Measurements from ENCODE around the gene ATP2C2. TPM values are rescaled to one million over a fixed set of nuclear protein-coding genes. Genes with fewer than 3 reads are reported as not detected.

The ATP2C2 gene
- total RNA-seq, 1 experiment from 2014 or later = 20.3 TPM

- ATAC-seq (no peak), DNase-seq (ENCODE audit: low read depth, low spot score) (no peak)
- Histone ChIP-seq H4K20me1 (ENCODE audit: insufficient read depth) (no peaks in the 10 kb centered on the region), H3K27ac (ENCODE audit: low read depth, low read length) (no peak overlapping the region), H3K79me2 (ENCODE audit: insufficient read depth, low read length) (no peaks in the 10 kb centered on the region), H3K9ac (ENCODE audit: low read length) (no peak overlapping the region), H3K4me2 (ENCODE audit: low read length) (no peak overlapping the region), H3K4me3 (replicated peaks in 1 of 2; ENCODE audit: low read depth in 1 of 2, low read length in 2 of 2) (no peak overlapping the region), H3K4me1 (ENCODE audit: control insufficient read depth in 1 of 2, insufficient read depth in 2 of 2, low read length in 2 of 2) (no peaks in the 10 kb centered on the region), H3K9me2 (ENCODE audit: insufficient read depth) (no peaks in the 10 kb centered on the region), H3K36me3 (ENCODE audit: control insufficient read depth in 1 of 2, insufficient read depth in 2 of 2, low read length in 2 of 2) (peaks cover 41 to 65% of the 10 kb centered on the region in 2 experiments), H2AFZ (ENCODE audit: low read depth, low read length, poor library complexity, severe bottlenecking) (no peak overlapping the region), H3K9me3 (ENCODE audit: control insufficient read depth in 1 of 2, insufficient read depth in 1 of 2, low read depth in 1 of 2, low read length in 2 of 2) (no peaks in the 10 kb centered on the region), H3K27me3 (ENCODE audit: insufficient read depth, low read length) (no peaks in the 10 kb centered on the region)
- ChIA-PET CTCF (interaction anchor here (0.9 kb wide), 1 partner anchor 209 kb away, joined by 3 read pairs; no protein-coding TSS in a partner anchor), RAD21 (ENCODE audit: low non-redundant PET in 1 of 2, low total read pairs in 2 of 2, uncharacterized antibody in 2 of 2, unreplicated experiment in 2 of 2) (interaction anchor here in 1 of 2 experiments (1.5 kb wide), 1 partner anchor 210 kb away, joined by 3 read pairs; no protein-coding TSS in a partner anchor), POLR2A (no interaction called here)
- no peak for TF ChIP-seq FOSL1 (IDR thresholded peaks at IDR 0.05; ENCODE audit: low read depth)
- no peak for TF ChIP-seq SP1 (IDR thresholded peaks at IDR 0.05; ENCODE audit: low read depth)
- intact Hi-C loops (cut with micrococcal nuclease) = loop anchor here (10.0 kb wide), 1 partner anchor 302 kb away; the partner anchor contains the start of gene TAF1C
- BruUV-seq (replicated peaks) = no TSS peak
Measured at GRCh38 chr16:84486551-84487235, 118.4 kb downstream of the ATP2C2 start.

- intact Hi-C loops (cut with micrococcal nuclease) = loop anchor here (10.0 kb wide), 1 partner anchor 303 kb away; the partner anchor contains the start of gene TAF1C
- RAD21 ChIA-PET (ENCODE audit: low non-redundant PET in 1 of 2, low total read pairs in 2 of 2, uncharacterized antibody in 2 of 2, unreplicated experiment in 2 of 2) = no interaction called here
- no peak for TF ChIP-seq EZH2 (IDR thresholded peaks at IDR 0.05)
- no peak for TF ChIP-seq FOSL1 (IDR thresholded peaks at IDR 0.05; ENCODE audit: low read depth)
- TF ChIP-seq CEBPB (IDR thresholded peaks at IDR 0.05; ENCODE audit: low read depth) = no peak
- no peak for TF ChIP-seq POLR2A (IDR thresholded peaks at IDR 0.05; ENCODE audit: borderline replicate concordance, extremely low read depth, insufficient read depth, insufficient read length)
- no peak for TF ChIP-seq CTCF (IDR thresholded peaks at IDR 0.05 in 2 of 3, conservative IDR thresholded peaks at IDR 0.05 in 1 of 3; ENCODE audit: borderline replicate concordance in 1 of 3, insufficient read depth in 1 of 3, low read depth in 2 of 3, low read length in 2 of 3)
- TF ChIP-seq EZH2phosphoT487 (IDR thresholded peaks at IDR 0.05; ENCODE audit: borderline replicate concordance) = no peak
- TF ChIP-seq TCF7L2 (IDR thresholded peaks at IDR 0.05; ENCODE audit: borderline replicate concordance, extremely low read depth, insufficient read depth, insufficient read length) = no peak
- TF ChIP-seq RAD21 (IDR thresholded peaks at IDR 0.05; ENCODE audit: low read depth) = no peak
- TF ChIP-seq REST (IDR thresholded peaks at IDR 0.05; ENCODE audit: low read depth) = no peak
- no peak for TF ChIP-seq CBX3 (IDR thresholded peaks at IDR 0.05; ENCODE audit: low read depth)
Measured at GRCh38 chr16:84487358-84487757, 119.0 kb downstream of the ATP2C2 start.

More at GRCh38 chr16:84487358-84487757, 119.0 kb downstream of the ATP2C2 start:
- Histone ChIP-seq H3K27ac (ENCODE audit: low read depth, low read length) (no peak overlapping the region), H3K4me1 (ENCODE audit: control insufficient read depth in 1 of 2, insufficient read depth in 2 of 2, low read length in 2 of 2) (no peaks in the 10 kb centered on the region), H3K27me3 (ENCODE audit: insufficient read depth, low read length) (no peaks in the 10 kb centered on the region), H3K9ac (ENCODE audit: low read length) (no peak overlapping the region), H3K4me2 (ENCODE audit: low read length) (no peak overlapping the region), H3K9me3 (ENCODE audit: control insufficient read depth in 1 of 2, insufficient read depth in 1 of 2, low read depth in 1 of 2, low read length in 2 of 2) (no peaks in the 10 kb centered on the region), H3K4me3 (replicated peaks in 1 of 2; ENCODE audit: low read depth in 1 of 2, low read length in 2 of 2) (no peak overlapping the region), H3K36me3 (ENCODE audit: control insufficient read depth in 1 of 2, insufficient read depth in 2 of 2, low read length in 2 of 2) (peaks cover 43 to 61% of the 10 kb centered on the region in 2 experiments), H2AFZ (ENCODE audit: low read depth, low read length, poor library complexity, severe bottlenecking) (no peak overlapping the region), H4K20me1 (ENCODE audit: insufficient read depth) (no peaks in the 10 kb centered on the region), H3K9me2 (ENCODE audit: insufficient read depth) (no peaks in the 10 kb centered on the region), H3K79me2 (ENCODE audit: insufficient read depth, low read length) (no peaks in the 10 kb centered on the region)
- ChIA-PET CTCF (interaction anchor here (0.9 kb wide), 1 partner anchor 210 kb away, joined by 3 read pairs; no protein-coding TSS in a partner anchor), POLR2A (no interaction called here)
- DNase-seq (ENCODE audit: low read depth, low spot score) (no peak), ATAC-seq (no peak)
- BruUV-seq (replicated peaks) = no TSS peak

All from HCT116 (cell line).